Prostate gland (tissue), 2 donors: ENCODE results near the gene PACSIN1. TPM values are rescaled to one million over a fixed set of nuclear protein-coding genes. Genes with fewer than 3 reads are reported as not detected.

Experiments used
- DNase-seq: peaks from one replicate; pipeline ENCODE4 v3.0.0-alpha.2; 2019; ENCODE audit warnings: low spot score
- H3K27ac ChIP-seq, 2 donors: fragments of 200-600 bp; sonication (generic); 2 replicates each; pipeline ENCODE4 v1.5.1; 2017 to 2019
- H3K27me3 ChIP-seq: fragments of 200-600 bp; sonication (generic); replicated peaks from 2 replicates; pipeline ENCODE4 v1.5.1; 2019; ENCODE audit not compliant: insufficient read depth
- H3K36me3 ChIP-seq, 2 donors: fragments of 200-600 bp; sonication (generic); 1 replicate in 1 of 2; 2 replicates in 1 of 2; pipeline versions ENCODE4 v1.5.1 to v1.8.1; 2017 to 2019
- H3K4me1 ChIP-seq: fragments of 200-600 bp; sonication (generic); replicated peaks from 2 replicates; pipeline ENCODE4 v1.5.1; 2019
- H3K4me3 ChIP-seq, 2 donors: fragments of 200-600 bp; sonication (generic); 2 replicates each; pipeline ENCODE4 v1.5.1; 2017 to 2019
- H3K9me3 ChIP-seq: fragments of 200-600 bp; sonication (generic); 2 replicates; pipeline ENCODE4 v1.5.1; 2017
- POLR2A ChIP-seq: fragments of 450-650 bp; IDR thresholded peaks from one replicate; pipeline ENCODE4 v1.6.1; 2016; ENCODE audit warnings: antibody characterized with exemption, mild to moderate bottlenecking
- POLR2AphosphoS5 ChIP-seq: sonication (generic); formaldehyde crosslinking; IDR thresholded peaks from one replicate; pipeline ENCODE4 v1.6.1; 2017; ENCODE audit warnings: antibody characterized with exemption
- WGBS: methylation state at CpG from one replicate; pipeline ENCODE4 v1.1.5; 2018; 5-methylcytosine and 5-hydroxymethylcytosine counted together
- intact Hi-C: fragments of 100-400 bp; cut with DNase I; formaldehyde crosslinking; loops from one replicate; pipeline ENCODE4 v1.14.2; 2022
- total RNA-seq, 2 donors: library from RNA; depleted of rRNA; stranded (reverse); fragments of >200 nt; gene quantifications; one replicate each; pipeline ENCODE4 v1.1.0, GENCODE V29; 2016
- TF ChIP-seq, protein P1 (sequence below), 4 experiments: fragments of 200-600 bp in 2 of 4; fragments of 450-650 bp in 2 of 4; sonication (generic) in 2 of 4; IDR thresholded peaks; 1 replicate in 3 of 4; 2 replicates in 1 of 4; pipeline ENCODE4 v1.5.1; 2016 to 2019; ENCODE audit warnings: antibody characterized with exemption in 4 of 4, mild to moderate bottlenecking in 2 of 4, moderate library complexity in 2 of 4

PACSIN1 gene
- total RNA-seq, 2 donors from 2014 or later = 0.32 to 0.57 TPM

DNA sequence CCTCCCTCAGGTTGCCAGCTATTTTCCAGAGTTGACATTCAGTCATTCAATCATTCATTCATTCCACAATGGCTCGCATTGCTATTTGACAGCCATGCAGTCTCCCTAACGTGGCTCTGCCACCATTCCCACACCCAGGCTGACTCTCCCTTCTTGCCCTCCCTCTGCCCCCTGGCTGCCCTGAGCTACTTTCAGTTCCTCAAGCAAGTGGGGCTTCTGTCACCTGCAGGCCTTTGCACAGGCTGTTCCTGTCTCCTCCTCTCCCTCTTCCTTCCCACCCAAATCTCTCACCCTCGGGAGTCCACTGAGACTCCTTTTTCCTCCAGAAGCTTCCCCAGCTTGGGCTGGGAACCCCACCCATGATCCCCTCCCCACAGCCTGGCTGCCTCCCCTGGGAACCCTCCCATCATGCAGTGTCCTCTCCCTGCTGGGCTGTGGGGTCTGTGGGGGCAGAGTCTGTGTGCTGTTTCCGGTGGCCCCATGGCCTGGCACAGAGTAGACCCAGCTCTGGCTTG, 2.6 kb downstream of the PACSIN1 start:
- WGBS = 94% methylated on average over 4 of the region's 4 CpGs
- Histone ChIP-seq H3K4me3 (no peak overlapping the region), H3K4me1 (no peaks in the 10 kb centered on the region), H3K27ac (no peak overlapping the region), H3K27me3 (no peaks in the 10 kb centered on the region), H3K9me3 (no peaks in the 10 kb centered on the region), H3K36me3 (no peaks in the 10 kb centered on the region)
- intact Hi-C loops = no loop called here
- DNase-seq = no peak
- TF ChIP-seq POLR2A (no peak), POLR2AphosphoS5 (no peak)

DNA sequence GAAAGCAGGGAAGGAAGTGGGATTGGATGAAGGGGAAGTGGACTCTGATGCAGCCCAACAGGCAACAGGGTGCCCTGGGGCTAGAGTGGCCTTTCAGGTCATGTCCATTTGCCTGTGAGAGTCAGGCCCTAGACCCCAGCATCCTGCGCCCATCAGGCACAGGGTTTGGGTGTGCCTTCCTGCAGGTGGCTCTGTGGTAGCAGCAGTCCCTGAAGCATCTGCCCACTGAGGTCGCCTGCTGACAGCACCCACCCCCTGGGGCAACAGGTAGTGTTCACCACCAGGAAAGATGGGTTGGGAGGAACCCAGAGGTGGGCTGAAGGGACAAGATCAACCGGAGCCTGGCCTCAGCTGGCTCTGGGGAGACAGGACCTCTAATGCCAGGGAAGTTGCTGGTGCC, 3.6 kb downstream of the PACSIN1 start:
- intact Hi-C loops = no loop called here
- Histone ChIP-seq H3K9me3 (no peaks in the 10 kb centered on the region), H3K4me1 (no peaks in the 10 kb centered on the region), H3K27ac (no peak overlapping the region), H3K36me3 (no peaks in the 10 kb centered on the region), H3K4me3 (no peak overlapping the region), H3K27me3 (no peaks in the 10 kb centered on the region)
- TF ChIP-seq POLR2AphosphoS5 (no peak), POLR2A (no peak)
- TF ChIP-seq, protein P1, sequence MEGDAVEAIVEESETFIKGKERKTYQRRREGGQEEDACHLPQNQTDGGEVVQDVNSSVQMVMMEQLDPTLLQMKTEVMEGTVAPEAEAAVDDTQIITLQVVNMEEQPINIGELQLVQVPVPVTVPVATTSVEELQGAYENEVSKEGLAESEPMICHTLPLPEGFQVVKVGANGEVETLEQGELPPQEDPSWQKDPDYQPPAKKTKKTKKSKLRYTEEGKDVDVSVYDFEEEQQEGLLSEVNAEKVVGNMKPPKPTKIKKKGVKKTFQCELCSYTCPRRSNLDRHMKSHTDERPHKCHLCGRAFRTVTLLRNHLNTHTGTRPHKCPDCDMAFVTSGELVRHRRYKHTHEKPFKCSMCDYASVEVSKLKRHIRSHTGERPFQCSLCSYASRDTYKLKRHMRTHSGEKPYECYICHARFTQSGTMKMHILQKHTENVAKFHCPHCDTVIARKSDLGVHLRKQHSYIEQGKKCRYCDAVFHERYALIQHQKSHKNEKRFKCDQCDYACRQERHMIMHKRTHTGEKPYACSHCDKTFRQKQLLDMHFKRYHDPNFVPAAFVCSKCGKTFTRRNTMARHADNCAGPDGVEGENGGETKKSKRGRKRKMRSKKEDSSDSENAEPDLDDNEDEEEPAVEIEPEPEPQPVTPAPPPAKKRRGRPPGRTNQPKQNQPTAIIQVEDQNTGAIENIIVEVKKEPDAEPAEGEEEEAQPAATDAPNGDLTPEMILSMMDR (IDR thresholded peaks at IDR 0.05) = no peak
- 74% methylated on average over 3 of the region's 3 CpGs for WGBS
- no peak for DNase-seq

DNA sequence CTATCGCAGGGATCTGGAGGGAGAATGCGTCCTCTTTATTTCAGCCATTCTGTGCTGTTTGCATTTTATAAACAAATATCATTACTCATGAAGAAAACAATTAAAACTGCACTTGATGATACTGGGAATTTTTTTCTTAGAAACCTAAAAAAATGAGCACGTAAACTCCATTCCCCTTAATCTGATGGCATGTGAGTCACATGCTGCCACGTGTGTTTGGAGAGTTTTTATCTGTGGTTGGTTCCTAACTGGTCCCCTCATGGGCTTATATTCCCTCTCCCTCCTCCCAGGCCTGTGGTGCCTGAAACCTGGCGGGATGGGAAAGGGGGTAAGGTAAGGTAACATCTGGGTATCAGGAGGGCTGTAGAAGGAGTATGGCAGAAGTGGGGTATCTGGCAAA, 6.5 kb downstream of the PACSIN1 start:
- DNase-seq = no peak
- TF ChIP-seq POLR2AphosphoS5 (no peak), POLR2A (no peak)
- TF ChIP-seq, protein P1 (IDR thresholded peaks at IDR 0.05) = no peak

DNA sequence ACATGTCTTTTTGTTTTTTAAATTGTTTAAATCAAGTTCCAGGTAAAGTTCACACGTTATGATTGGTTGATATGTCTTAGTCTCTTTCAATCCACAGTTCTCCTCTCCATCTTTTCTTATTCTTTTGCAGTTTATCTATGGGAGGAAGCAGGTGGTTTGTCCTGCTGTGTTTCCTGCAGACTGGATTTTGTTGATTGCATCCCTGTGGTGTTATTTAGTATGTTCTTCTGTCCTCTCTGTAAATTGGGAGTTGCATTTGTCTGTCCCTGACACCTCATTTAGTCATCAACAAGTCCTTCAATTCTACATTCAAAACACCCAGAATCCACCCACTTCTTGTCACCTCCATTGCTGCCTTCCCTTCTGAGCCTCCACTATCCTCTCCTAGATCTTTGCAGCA, 8.1 kb downstream of the PACSIN1 start:
- DNase-seq = no peak
- intact Hi-C loops = no loop called here
- H3K4me3 ChIP-seq = no peak overlapping the region
- no peaks in the 10 kb centered on the region for H3K9me3 ChIP-seq
- no peak overlapping the region for H3K27ac ChIP-seq
- H3K4me1 ChIP-seq = no peaks in the 10 kb centered on the region
- 95% methylated on average over 1 of the region's 1 CpG for WGBS
- no peaks in the 10 kb centered on the region for H3K27me3 ChIP-seq
- TF ChIP-seq POLR2A = no peak
- no peak for TF ChIP-seq POLR2AphosphoS5
- TF ChIP-seq, protein P1 (IDR thresholded peaks at IDR 0.05) = no peak
- no peaks in the 10 kb centered on the region for H3K36me3 ChIP-seq

More for the DNA sequence above, 6.5 kb downstream of the PACSIN1 start:
- intact Hi-C loops = no loop called here
- 85% methylated on average over 5 of the region's 5 CpGs for WGBS
- H3K9me3 ChIP-seq = no peaks in the 10 kb centered on the region
- H3K36me3 ChIP-seq = no peaks in the 10 kb centered on the region
- no peaks in the 10 kb centered on the region for H3K4me1 ChIP-seq
- no peak overlapping the region for H3K4me3 ChIP-seq
- no peaks in the 10 kb centered on the region for H3K27me3 ChIP-seq
- no peak overlapping the region for H3K27ac ChIP-seq

DNA sequence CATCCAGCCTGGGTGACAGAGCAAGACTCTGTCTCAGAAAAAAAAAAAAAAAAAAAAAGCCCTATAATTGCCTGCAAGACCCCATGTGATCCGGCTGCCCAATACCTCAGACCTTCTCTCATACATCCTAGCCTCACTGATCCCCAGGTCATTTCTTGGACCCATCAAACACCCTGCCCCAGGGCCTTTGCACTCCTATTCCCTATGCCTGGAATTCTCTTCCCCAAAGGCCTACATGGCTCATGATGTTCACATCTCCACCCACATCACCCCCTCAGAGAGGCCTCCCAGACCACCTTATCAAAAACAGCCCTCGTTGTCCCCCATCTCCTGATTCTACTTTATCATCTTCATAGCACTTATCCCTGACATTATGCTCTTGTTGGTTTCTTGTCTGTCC, 8.9 kb downstream of the PACSIN1 start:
- WGBS = 91% methylated on average over 2 of the region's 2 CpGs
- intact Hi-C loops = no loop called here
- no peaks in the 10 kb centered on the region for H3K4me1 ChIP-seq

More for the DNA sequence above, 8.9 kb downstream of the PACSIN1 start:
- Histone ChIP-seq H3K4me3 (no peak overlapping the region), H3K27me3 (no peaks in the 10 kb centered on the region), H3K27ac (no peak overlapping the region), H3K36me3 (no peaks in the 10 kb centered on the region), H3K9me3 (no peaks in the 10 kb centered on the region)
- no peak for DNase-seq
- no peak for TF ChIP-seq POLR2AphosphoS5
- TF ChIP-seq, protein P1 (IDR thresholded peaks at IDR 0.05) = no peak
- no peak for TF ChIP-seq POLR2A
